ENCODE measurements around the gene MMS19. TPM values are rescaled to one million over a fixed set of nuclear protein-coding genes. Genes with fewer than 3 reads are reported as not detected.

Gene MMS19
- total RNA-seq, 1 experiment from 2014 or later: 83.3 TPM

DNA sequence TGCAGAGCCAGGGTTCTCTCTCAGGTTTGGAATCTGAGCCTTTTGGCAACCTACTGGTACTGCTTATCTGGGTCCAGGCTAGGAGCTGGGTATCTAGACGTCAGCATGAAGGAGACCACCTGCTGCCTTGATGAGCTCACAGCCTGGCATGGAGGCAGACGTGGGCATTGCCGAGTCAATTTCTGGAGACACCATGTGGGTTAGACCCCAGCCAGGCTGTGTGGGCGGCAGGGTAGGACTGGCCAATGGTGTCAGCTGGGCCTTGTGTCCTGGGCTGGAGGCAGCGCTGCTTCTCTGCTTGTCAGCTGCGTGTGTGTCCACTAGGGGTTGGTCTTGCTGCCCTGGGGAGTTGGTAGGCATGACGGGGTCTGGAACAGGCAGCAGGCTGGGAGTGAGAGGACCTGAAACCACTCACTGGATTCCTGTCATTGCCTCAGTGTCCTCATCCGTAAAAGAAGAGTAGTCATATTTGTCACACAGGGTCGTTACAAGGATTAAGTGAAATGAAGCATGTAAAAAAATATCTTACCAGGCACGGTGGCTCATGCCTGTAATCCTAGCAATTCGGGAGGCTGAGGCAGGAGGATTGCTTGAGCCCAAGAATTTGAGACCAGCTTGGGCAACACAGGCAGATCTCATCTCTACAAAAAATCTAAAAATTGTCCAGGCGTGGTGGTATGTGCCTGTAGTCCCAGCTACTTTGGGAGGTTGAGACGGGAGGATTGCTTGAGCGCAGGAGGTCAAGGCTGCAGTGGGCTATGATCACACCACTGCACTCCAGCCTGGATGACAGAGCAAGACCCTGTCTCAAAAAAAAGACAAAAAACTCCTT lies 42.7 kb upstream of the MMS19 start:
- Histone ChIP-seq H3K9me3 (ENCODE audit: control insufficient read depth, insufficient read depth, low read depth, low read length) (no peaks in the 10 kb centered on the region), H3K4me3 (ENCODE audit: low read depth in 2 of 2, low read length in 2 of 2) (no peak overlapping the region), H3K27me3 (ENCODE audit: control insufficient read depth, insufficient read depth, low read length) (no peaks in the 10 kb centered on the region), H3K27ac (ENCODE audit: low read length) (peak overlapping the region; percentile 95), H3K4me1 (ENCODE audit: control insufficient read depth, insufficient read depth, low read length) (peaks cover 65% of the 10 kb centered on the region), H3K36me3 (ENCODE audit: control insufficient read depth, insufficient read depth, low read length) (no peaks in the 10 kb centered on the region)
- in situ Hi-C loops (cut with HindIII; ENCODE audit: low pct_unique_long_range_greater_than_20kb, low sequenced_read_pairs) (no loop called here), intact Hi-C loops (cut with micrococcal nuclease; ENCODE audit: unreplicated experiment) (loop anchor here (5.0 kb wide), 1 partner anchor 44 kb away; the partner anchor contains the start of genes MMS19 and UBTD1)
- ATAC-seq (no peak), DNase-seq (ENCODE audit: low read depth, low spot score) (no peak)
- TF ChIP-seq, protein P1, sequence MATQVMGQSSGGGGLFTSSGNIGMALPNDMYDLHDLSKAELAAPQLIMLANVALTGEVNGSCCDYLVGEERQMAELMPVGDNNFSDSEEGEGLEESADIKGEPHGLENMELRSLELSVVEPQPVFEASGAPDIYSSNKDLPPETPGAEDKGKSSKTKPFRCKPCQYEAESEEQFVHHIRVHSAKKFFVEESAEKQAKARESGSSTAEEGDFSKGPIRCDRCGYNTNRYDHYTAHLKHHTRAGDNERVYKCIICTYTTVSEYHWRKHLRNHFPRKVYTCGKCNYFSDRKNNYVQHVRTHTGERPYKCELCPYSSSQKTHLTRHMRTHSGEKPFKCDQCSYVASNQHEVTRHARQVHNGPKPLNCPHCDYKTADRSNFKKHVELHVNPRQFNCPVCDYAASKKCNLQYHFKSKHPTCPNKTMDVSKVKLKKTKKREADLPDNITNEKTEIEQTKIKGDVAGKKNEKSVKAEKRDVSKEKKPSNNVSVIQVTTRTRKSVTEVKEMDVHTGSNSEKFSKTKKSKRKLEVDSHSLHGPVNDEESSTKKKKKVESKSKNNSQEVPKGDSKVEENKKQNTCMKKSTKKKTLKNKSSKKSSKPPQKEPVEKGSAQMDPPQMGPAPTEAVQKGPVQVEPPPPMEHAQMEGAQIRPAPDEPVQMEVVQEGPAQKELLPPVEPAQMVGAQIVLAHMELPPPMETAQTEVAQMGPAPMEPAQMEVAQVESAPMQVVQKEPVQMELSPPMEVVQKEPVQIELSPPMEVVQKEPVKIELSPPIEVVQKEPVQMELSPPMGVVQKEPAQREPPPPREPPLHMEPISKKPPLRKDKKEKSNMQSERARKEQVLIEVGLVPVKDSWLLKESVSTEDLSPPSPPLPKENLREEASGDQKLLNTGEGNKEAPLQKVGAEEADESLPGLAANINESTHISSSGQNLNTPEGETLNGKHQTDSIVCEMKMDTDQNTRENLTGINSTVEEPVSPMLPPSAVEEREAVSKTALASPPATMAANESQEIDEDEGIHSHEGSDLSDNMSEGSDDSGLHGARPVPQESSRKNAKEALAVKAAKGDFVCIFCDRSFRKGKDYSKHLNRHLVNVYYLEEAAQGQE (IDR thresholded peaks at IDR 0.05; ENCODE audit: insufficient read depth in 1 of 2, low read depth in 2 of 2, low read length in 1 of 2): no peak
- TF ChIP-seq SIN3A (IDR thresholded peaks at IDR 0.05; ENCODE audit: borderline replicate concordance, insufficient read depth, low read depth, low read length) (no peak), POLR2AphosphoS5 (IDR thresholded peaks at IDR 0.05; ENCODE audit: low read depth, low read length) (no peak), TCF7L2 (IDR thresholded peaks at IDR 0.05; ENCODE audit: low read depth, low read length) (no peak)
- TF ChIP-seq, protein P2, sequence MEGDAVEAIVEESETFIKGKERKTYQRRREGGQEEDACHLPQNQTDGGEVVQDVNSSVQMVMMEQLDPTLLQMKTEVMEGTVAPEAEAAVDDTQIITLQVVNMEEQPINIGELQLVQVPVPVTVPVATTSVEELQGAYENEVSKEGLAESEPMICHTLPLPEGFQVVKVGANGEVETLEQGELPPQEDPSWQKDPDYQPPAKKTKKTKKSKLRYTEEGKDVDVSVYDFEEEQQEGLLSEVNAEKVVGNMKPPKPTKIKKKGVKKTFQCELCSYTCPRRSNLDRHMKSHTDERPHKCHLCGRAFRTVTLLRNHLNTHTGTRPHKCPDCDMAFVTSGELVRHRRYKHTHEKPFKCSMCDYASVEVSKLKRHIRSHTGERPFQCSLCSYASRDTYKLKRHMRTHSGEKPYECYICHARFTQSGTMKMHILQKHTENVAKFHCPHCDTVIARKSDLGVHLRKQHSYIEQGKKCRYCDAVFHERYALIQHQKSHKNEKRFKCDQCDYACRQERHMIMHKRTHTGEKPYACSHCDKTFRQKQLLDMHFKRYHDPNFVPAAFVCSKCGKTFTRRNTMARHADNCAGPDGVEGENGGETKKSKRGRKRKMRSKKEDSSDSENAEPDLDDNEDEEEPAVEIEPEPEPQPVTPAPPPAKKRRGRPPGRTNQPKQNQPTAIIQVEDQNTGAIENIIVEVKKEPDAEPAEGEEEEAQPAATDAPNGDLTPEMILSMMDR (IDR thresholded peaks at IDR 0.05): no peak
- CTCF ChIA-PET: interaction anchor here (0.6 to 1.5 kb wide), 3 partner anchors 13 to 42 kb away, joined by 3 to 4 read pairs (median 4); partner anchors contain the start of gene UBTD1
- POLR2A ChIA-PET: no interaction called here
- no TSS peak for BruUV-seq (replicated peaks)

DNA sequence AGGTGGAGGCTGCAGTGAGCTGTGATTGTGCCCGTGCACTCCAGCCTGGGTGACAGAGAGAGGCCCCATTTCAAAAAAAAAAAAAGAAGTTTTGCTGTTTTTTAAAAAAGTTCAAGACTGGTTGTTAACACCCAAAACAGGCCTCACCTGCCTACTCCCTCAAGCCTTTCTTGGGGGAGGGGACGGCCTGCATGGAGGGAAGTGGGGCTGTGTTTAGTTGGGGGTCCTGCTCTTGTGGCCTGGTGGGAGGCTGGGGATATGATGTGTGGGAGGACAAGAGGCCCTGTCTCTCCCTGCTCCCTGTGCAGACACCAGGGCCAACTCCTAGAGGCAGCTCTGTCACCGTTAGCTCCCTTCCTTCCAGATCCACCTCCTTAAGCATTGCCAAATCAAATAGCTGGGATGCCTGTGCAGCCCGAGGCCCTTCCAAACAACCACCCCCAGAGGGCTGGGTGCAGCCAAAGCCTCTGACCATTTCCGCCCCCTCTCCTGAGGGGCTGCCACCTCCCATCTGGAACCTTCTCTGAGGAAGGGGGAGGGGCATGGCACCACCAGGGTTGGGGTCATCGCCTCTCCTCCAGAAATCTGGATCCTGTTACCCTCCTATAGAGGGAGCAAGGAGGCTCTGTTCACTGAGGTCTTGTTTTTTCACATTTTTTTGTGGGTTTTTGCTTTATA lies 41.4 kb upstream of the MMS19 start:
- BruUV-seq (replicated peaks): no TSS peak
- H3K4me3 ChIP-seq (ENCODE audit: low read depth in 2 of 2, low read length in 2 of 2): no peak overlapping the region
- ChIA-PET CTCF (interaction anchor here (0.7 to 1.0 kb wide), 3 partner anchors 15 to 272 kb away, joined by 3 to 7 read pairs (median 3); no protein-coding TSS in a partner anchor), POLR2A (interaction anchor here (0.5 kb wide), 1 partner anchor 38 kb away, joined by 3 read pairs; no protein-coding TSS in a partner anchor)
- intact Hi-C loops (cut with micrococcal nuclease; ENCODE audit: unreplicated experiment) (loop anchor here (5.0 kb wide), 1 partner anchor 42 kb away; the partner anchor contains the start of genes MMS19 and UBTD1), in situ Hi-C loops (cut with HindIII; ENCODE audit: low pct_unique_long_range_greater_than_20kb, low sequenced_read_pairs) (no loop called here)
- peak overlapping the region; percentile 95 for H3K27ac ChIP-seq (ENCODE audit: low read length)
- H3K4me1 ChIP-seq (ENCODE audit: control insufficient read depth, insufficient read depth, low read length): peaks cover 65% of the 10 kb centered on the region
- H3K36me3 ChIP-seq (ENCODE audit: control insufficient read depth, insufficient read depth, low read length): no peaks in the 10 kb centered on the region
- no peaks in the 10 kb centered on the region for H3K27me3 ChIP-seq (ENCODE audit: control insufficient read depth, insufficient read depth, low read length)
- H3K9me3 ChIP-seq (ENCODE audit: control insufficient read depth, insufficient read depth, low read depth, low read length): no peaks in the 10 kb centered on the region
- DNase-seq (ENCODE audit: low read depth, low spot score) (no peak), ATAC-seq (peak; percentile 39)
- peak; percentile 39; the same call in 1 of the 2 replicates for TF ChIP-seq POLR2AphosphoS5 (IDR thresholded peaks at IDR 0.05; ENCODE audit: low read depth, low read length)
- TF ChIP-seq, protein P1 (IDR thresholded peaks at IDR 0.05; ENCODE audit: insufficient read depth in 1 of 2, low read depth in 2 of 2, low read length in 1 of 2): no peak; a peak in 1 of 4 replicates

All from Panc1 (cell line).